ENCODE data around the gene EFCAB12. TPM values are rescaled to one million over a fixed set of nuclear protein-coding genes. Genes with fewer than 3 reads are reported as not detected.
A peak's percentile ranks its signal among the peaks of the same experiment; 100 is the strongest.
"Not testable (repeated sequence)": the region's sequence is repeated elsewhere in the genome, so short reads cannot be mapped to it uniquely, and the experiment has no call there.

EFCAB12 gene
- polyA plus RNA-seq, 2 of the 4 experiments (the other 2 are of a cell fraction): 0.62 to 1.1 TPM

- ChIA-PET POLR2A (interaction anchor here (1.7 kb wide), 1 partner anchor 11 kb away, joined by 8 read pairs; no protein-coding TSS in a partner anchor), CTCF (interaction anchor here (1.2 kb wide), 1 partner anchor 37 kb away, joined by 3 read pairs; no protein-coding TSS in a partner anchor)
- FAIRE-seq (peak; percentile 72), DNase-seq (ENCODE audit: low read depth in 1 of 2, low spot score in 1 of 2) (peak in 1 of 2 experiments; percentile 88), ATAC-seq (peak; percentile 85 to 87)
- Histone ChIP-seq H3K4me1 (peaks cover 79% of the 10 kb centered on the region), H3K4me2 (peak overlapping the region; percentile 60), H3K27ac (peak overlapping the region; percentile 86 to 95)
- TF ChIP-seq MAFK (IDR thresholded peaks at IDR 0.05; ENCODE audit: partially characterized antibody) (peak; percentile 56), GATA3 (IDR thresholded peaks at IDR 0.05; ENCODE audit: borderline replicate concordance) (peak; percentile 69; the same call in 1 of the 2 replicates), EP300 (IDR thresholded peaks at IDR 0.05) (peak in 1 of 2 experiments; percentile 67; a peak in 2 of 5 replicates), JUN (IDR thresholded peaks at IDR 0.05) (peak in 1 of 2 experiments; percentile 68; a peak in 1 of 5 replicates), ZNF302 (CRISPR knock-in tag; IDR thresholded peaks at IDR 0.05) (0 out of 2 replicates have a peak, but pooled peaks have one; percentile 19), JUNB (IDR thresholded peaks at IDR 0.05) (peak; percentile 63), CEBPB (IDR thresholded peaks at IDR 0.05) (peak in 1 of 2 experiments; percentile 39; a peak in 1 of 4 replicates), FOSL2 (IDR thresholded peaks at IDR 0.05) (peak; percentile 66), FOSL2 (CRISPR knock-in tag; IDR thresholded peaks at IDR 0.05) (peak; percentile 77)
- TF ChIP-seq, protein P1, sequence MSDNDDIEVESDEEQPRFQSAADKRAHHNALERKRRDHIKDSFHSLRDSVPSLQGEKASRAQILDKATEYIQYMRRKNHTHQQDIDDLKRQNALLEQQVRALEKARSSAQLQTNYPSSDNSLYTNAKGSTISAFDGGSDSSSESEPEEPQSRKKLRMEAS (IDR thresholded peaks at IDR 0.05): peak; percentile 52; the same call in 1 of the 2 replicates
- H3K4me3 ChIP-seq, H3K9me3 ChIP-seq: not testable (repeated sequence)
- 10% methylated on average over 7 of the region's 8 CpGs for WGBS (ENCODE audit: missing lambda C conversion rate)
Measured at GRCh38 chr3:129388791-129389571, 39.5 kb downstream of the EFCAB12 start.

GRCh38 chr3:129387487-129387886 lies 40.9 kb downstream of the EFCAB12 start:
- no peaks in the 10 kb centered on the region for H3K9me3 ChIP-seq
- ChIA-PET CTCF (interaction anchor here (2.3 kb wide), 1 partner anchor 12 kb away, joined by 10 read pairs; no protein-coding TSS in a partner anchor), POLR2A (interaction anchor here (1.4 kb wide), 1 partner anchor 53 kb away, joined by 3 read pairs; the partner anchor contains the start of genes IFT122 and MBD4)
- DNase-seq (ENCODE audit: low read depth in 1 of 2, low spot score in 1 of 2) (no peak), ATAC-seq (no peak), FAIRE-seq (no peak)
- H3K4me1 ChIP-seq: peaks cover 72% of the 10 kb centered on the region
- H3K4me3 ChIP-seq: no peak overlapping the region
- TF ChIP-seq GATA3 (IDR thresholded peaks at IDR 0.05; ENCODE audit: borderline replicate concordance) (no peak), CEBPB (IDR thresholded peaks at IDR 0.05) (no peak), ESRRA (IDR thresholded peaks at IDR 0.05; ENCODE audit: borderline replicate concordance, low read length) (no peak), MAZ (IDR thresholded peaks at IDR 0.05; ENCODE audit: borderline replicate concordance, low read depth, low read length) (no peak), KDM1A (IDR thresholded peaks at IDR 0.05; ENCODE audit: low read depth) (no peak), EP300 (IDR thresholded peaks at IDR 0.05) (no peak), FOSB (CRISPR knock-in tag; IDR thresholded peaks at IDR 0.05) (no peak), RAD21 (conservative IDR thresholded peaks at IDR 0.05 in 1 of 2, IDR thresholded peaks at IDR 0.05 in 1 of 2) (no peak), POLR2A (IDR thresholded peaks at IDR 0.05; ENCODE audit: low read length) (no peak)
- H3K27ac ChIP-seq: peak overlapping the region; percentile 86 to 95
- 90% methylated on average over 3 of the region's 5 CpGs for WGBS (ENCODE audit: missing lambda C conversion rate)
- peak overlapping the region; percentile 60 for H3K4me2 ChIP-seq

DNA sequence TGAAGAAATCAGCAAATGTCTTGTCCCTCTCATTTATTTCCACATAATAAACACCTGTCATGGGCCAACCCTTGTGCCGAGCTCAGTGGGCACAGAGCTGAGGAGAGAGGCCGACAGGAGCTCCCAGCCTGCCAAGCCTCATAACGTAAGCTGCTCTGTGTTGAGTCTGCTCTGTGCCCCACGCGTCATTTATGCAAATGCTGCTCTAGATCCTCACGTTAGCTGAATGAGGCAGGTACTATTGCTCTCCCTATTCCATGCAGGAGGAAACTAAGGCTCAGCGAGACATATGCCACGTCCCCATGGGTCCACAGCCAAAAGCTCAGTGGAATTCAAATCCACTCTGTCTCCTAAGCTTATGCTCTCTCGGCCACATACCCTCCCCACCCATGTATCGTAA lies 41.5 kb downstream of the EFCAB12 start:
- Histone ChIP-seq H3K4me1 (peaks cover 67% of the 10 kb centered on the region), H3K27ac (peak overlapping the region; percentile 86 to 95), H3K9me3 (no peaks in the 10 kb centered on the region), H3K4me2 (no peak overlapping the region), H3K4me3 (no peak overlapping the region)
- DNase-seq (ENCODE audit: low read depth in 1 of 2, low spot score in 1 of 2) (no peak), ATAC-seq (no peak), FAIRE-seq (no peak)
- POLR2A ChIA-PET: interaction anchor here (1.4 kb wide), 1 partner anchor 53 kb away, joined by 3 read pairs; the partner anchor contains the start of genes IFT122 and MBD4
- WGBS (ENCODE audit: missing lambda C conversion rate): 95% methylated on average over 7 of the region's 10 CpGs
- TF ChIP-seq ELK1 (IDR thresholded peaks at IDR 0.05; ENCODE audit: low read depth, low read length) (no peak), RNF2 (IDR thresholded peaks at IDR 0.05; ENCODE audit: borderline replicate concordance, low read depth) (no peak), HOXA7 (CRISPR knock-in tag; IDR thresholded peaks at IDR 0.05) (no peak), NPAS2 (CRISPR knock-in tag; IDR thresholded peaks at IDR 0.05; ENCODE audit: borderline replicate concordance) (no peak), ZNF302 (CRISPR knock-in tag; IDR thresholded peaks at IDR 0.05) (no peak), FOSB (CRISPR knock-in tag; IDR thresholded peaks at IDR 0.05) (no peak), CBX8 (IDR thresholded peaks at IDR 0.05) (no peak), MAFK (IDR thresholded peaks at IDR 0.05; ENCODE audit: partially characterized antibody) (no peak), JUNB (IDR thresholded peaks at IDR 0.05) (no peak), CBX2 (IDR thresholded peaks at IDR 0.05; ENCODE audit: borderline replicate concordance, low read depth) (no peak), BHLHE40 (IDR thresholded peaks at IDR 0.05; ENCODE audit: low read depth, low read length) (no peak), RFX5 (IDR thresholded peaks at IDR 0.05) (no peak), FOSL2 (IDR thresholded peaks at IDR 0.05) (no peak), FOSL2 (CRISPR knock-in tag; IDR thresholded peaks at IDR 0.05) (no peak), POLR2AphosphoS2 (conservative IDR thresholded peaks at IDR 0.05; ENCODE audit: low read length) (no peak), BCL3 (IDR thresholded peaks at IDR 0.05) (no peak), RCOR1 (IDR thresholded peaks at IDR 0.05; ENCODE audit: low read depth, low read length) (no peak)
- TF ChIP-seq, protein P2, sequence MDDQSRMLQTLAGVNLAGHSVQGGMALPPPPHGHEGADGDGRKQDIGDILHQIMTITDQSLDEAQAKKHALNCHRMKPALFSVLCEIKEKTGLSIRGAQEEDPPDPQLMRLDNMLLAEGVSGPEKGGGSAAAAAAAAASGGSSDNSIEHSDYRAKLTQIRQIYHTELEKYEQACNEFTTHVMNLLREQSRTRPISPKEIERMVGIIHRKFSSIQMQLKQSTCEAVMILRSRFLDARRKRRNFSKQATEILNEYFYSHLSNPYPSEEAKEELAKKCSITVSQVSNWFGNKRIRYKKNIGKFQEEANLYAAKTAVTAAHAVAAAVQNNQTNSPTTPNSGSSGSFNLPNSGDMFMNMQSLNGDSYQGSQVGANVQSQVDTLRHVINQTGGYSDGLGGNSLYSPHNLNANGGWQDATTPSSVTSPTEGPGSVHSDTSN (IDR thresholded peaks at IDR 0.05): no peak
- TF ChIP-seq, protein P3, sequence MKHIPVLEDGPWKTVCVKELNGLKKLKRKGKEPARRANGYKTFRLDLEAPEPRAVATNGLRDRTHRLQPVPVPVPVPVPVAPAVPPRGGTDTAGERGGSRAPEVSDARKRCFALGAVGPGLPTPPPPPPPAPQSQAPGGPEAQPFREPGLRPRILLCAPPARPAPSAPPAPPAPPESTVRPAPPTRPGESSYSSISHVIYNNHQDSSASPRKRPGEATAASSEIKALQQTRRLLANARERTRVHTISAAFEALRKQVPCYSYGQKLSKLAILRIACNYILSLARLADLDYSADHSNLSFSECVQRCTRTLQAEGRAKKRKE (CRISPR knock-in tag; IDR thresholded peaks at IDR 0.05; ENCODE audit: low read depth): no peak
- CTCF ChIA-PET: interaction anchor here (1.4 to 2.3 kb wide), 2 partner anchors 13 to 36 kb away, joined by 5 to 10 read pairs; no protein-coding TSS in a partner anchor

Data from A549 (cell line).